Neuron (in vitro differentiated cells): ENCODE measurements around the gene C2CD3.

ENCODE experiments used
- H2AFZ ChIP-seq: one replicate; pipeline ENCODE4 v1.6.1; 2013; ENCODE audit warnings: low read depth, mild to moderate bottlenecking, inconsistent platforms, low read length, moderate library complexity
- H3K27me3 ChIP-seq: one replicate; pipeline ENCODE4 v1.6.1; 2013; ENCODE audit warnings: low read length; ENCODE audit not compliant: insufficient read depth
- H3K36me3 ChIP-seq: one replicate; pipeline ENCODE4 v1.6.1; 2013; ENCODE audit warnings: low read length; ENCODE audit not compliant: insufficient read depth
- H3K4me1 ChIP-seq: one replicate; pipeline ENCODE4 v1.6.1; 2013; ENCODE audit warnings: low read length; ENCODE audit not compliant: insufficient read depth
- H3K4me3 ChIP-seq: 2 replicates; pipeline ENCODE4 v1.5.1; 2013; ENCODE audit warnings: mild to moderate bottlenecking, low read length, moderate library complexity
- H3K9me3 ChIP-seq: one replicate; pipeline ENCODE4 v1.6.1; 2013; ENCODE audit warnings: low read length

C2CD3 gene

GRCh38 chr11:74004759-74005615 lies 165.8 kb downstream of the C2CD3 start:
- Histone ChIP-seq H3K27me3 (no peaks in the 10 kb centered on the region), H3K4me3 (no peak overlapping the region)

DNA sequence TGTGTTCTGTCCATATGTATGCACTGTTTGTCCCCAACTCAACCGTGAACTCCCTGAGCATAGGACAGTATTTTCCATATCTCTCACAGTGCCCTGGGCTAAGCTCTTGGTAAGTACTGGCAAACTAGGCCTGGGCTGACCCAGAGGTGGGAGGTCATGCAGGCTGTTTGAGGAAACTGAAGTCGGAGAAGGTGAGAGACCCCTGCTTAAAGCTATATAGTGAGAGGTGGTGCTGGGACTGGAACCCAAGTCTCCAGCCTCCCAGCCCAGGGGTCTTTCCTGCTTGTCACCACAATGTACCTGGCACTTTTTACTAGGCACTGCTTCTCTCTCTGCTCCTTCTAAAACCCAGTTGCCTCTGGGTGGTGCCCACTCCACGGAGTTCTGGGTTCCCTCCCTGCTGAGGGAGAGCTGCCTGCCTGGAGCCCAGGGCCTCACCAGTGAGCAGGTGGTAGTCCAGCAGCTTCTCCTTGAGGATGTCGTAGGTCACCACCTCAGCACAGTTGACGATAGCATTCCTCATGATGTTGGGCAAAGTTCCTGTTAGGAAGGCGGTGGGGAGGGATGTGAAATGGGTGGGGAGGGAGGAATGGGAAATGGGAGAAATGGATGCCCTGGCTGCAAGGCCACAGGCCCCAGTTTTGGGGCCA lies 166.6 kb downstream of the C2CD3 start:
- H3K9me3 ChIP-seq: no peaks in the 10 kb centered on the region
- peaks cover 9% of the 10 kb centered on the region for H3K36me3 ChIP-seq
- H3K4me1 ChIP-seq: no peaks in the 10 kb centered on the region

More at GRCh38 chr11:74004759-74005615, 165.8 kb downstream of the C2CD3 start:
- H2AFZ ChIP-seq: no peak overlapping the region
- no peaks in the 10 kb centered on the region for H3K4me1 ChIP-seq
- H3K9me3 ChIP-seq: no peaks in the 10 kb centered on the region
- peaks cover 5% of the 10 kb centered on the region for H3K36me3 ChIP-seq

GRCh38 chr11:74002832-74003231 lies 168.0 kb downstream of the C2CD3 start:
- H2AFZ ChIP-seq: no peak overlapping the region
- no peak overlapping the region for H3K4me3 ChIP-seq
- H3K4me1 ChIP-seq: no peaks in the 10 kb centered on the region
- H3K9me3 ChIP-seq: no peaks in the 10 kb centered on the region
- H3K36me3 ChIP-seq: peaks cover 9% of the 10 kb centered on the region
- H3K27me3 ChIP-seq: no peaks in the 10 kb centered on the region

More for the DNA sequence above, 166.6 kb downstream of the C2CD3 start:
- Histone ChIP-seq H2AFZ (no peak overlapping the region), H3K4me3 (no peak overlapping the region), H3K27me3 (no peaks in the 10 kb centered on the region)

- Histone ChIP-seq H2AFZ (no peak overlapping the region), H3K36me3 (peaks cover 9% of the 10 kb centered on the region), H3K4me3 (no peak overlapping the region), H3K9me3 (no peaks in the 10 kb centered on the region), H3K4me1 (no peaks in the 10 kb centered on the region), H3K27me3 (no peaks in the 10 kb centered on the region)
Observed at GRCh38 chr11:74001822-74002286, 168.9 kb downstream of the C2CD3 start.

DNA sequence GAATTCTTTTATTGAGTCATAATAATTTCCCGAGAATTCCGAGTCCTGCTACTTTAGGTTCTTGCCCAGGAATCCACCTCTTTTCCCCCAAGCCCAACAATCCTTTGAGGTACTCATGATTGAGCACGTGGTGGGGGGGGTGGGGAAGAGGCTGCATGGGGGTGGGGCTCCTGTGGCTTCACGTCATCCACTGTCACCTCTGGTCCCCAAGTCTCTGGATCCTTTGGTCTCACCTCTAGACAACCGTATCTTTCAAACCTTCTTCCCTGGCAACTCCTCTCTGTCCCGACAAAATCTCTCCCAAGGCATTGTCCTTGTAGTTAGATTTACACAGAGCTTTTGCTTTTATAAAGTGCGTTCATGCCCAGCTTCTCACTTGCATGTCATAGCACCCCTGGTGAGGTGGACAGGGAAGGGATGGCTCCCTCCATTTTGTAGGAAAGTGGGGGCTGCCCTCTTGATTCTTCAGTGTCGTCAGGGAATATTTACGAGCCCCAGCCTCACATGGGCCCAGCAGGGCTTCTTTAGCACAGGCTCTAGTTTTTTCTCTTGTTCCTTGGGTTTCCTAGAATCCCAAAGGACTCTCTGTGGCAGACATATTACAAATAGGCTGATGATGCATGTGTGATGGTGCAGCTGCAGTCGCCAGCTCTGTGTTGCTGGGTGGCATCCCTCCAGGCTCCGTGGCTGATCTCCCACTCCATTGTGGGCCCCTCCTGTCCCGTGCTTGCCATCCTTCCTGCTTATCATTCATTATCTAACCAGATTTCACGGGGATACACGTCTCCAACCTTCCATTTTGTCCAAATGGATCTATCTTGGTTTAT lies 170.3 kb downstream of the C2CD3 start:
- H3K4me1 ChIP-seq: no peaks in the 10 kb centered on the region
- no peaks in the 10 kb centered on the region for H3K27me3 ChIP-seq
- peaks cover 9% of the 10 kb centered on the region for H3K36me3 ChIP-seq
- H2AFZ ChIP-seq: no peak overlapping the region
- no peak overlapping the region for H3K4me3 ChIP-seq
- H3K9me3 ChIP-seq: no peaks in the 10 kb centered on the region

DNA sequence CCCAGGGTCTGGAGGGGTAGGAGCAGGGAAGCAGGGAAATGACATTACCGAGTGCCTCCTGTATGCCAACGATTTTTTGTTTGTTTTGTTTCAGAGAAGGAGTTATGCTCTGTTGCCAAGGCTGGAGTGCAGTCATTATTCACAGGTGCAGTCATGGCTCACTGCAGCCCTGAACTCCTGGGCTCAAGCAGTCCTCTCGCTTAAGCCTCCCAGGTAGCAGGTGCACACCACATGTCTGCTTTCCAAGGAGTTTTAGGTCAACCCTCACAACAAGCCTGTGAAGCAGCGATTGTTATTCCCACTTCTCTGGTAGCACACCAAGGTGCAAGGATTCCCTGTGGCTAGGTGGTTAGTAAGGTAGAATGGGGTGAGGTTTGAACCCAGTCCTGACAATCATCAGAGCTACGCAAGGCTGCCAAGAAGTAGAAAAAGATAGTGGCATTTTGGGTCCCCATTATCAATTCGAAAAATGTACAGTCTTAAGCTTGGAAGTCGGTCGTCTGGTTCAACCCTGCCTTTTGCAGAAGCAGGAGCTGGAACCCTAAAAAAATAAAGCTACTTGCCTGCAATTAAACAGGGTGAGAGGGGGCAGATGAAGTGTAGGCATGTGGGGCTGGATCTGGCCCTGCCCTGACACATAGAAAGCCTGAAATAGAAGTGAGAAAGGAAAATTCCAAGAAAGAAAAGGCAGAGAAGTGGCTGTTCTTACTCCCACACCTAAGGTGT lies 171.1 kb downstream of the C2CD3 start:
- no peak overlapping the region for H2AFZ ChIP-seq
- no peaks in the 10 kb centered on the region for H3K4me1 ChIP-seq
- no peak overlapping the region for H3K4me3 ChIP-seq

DNA sequence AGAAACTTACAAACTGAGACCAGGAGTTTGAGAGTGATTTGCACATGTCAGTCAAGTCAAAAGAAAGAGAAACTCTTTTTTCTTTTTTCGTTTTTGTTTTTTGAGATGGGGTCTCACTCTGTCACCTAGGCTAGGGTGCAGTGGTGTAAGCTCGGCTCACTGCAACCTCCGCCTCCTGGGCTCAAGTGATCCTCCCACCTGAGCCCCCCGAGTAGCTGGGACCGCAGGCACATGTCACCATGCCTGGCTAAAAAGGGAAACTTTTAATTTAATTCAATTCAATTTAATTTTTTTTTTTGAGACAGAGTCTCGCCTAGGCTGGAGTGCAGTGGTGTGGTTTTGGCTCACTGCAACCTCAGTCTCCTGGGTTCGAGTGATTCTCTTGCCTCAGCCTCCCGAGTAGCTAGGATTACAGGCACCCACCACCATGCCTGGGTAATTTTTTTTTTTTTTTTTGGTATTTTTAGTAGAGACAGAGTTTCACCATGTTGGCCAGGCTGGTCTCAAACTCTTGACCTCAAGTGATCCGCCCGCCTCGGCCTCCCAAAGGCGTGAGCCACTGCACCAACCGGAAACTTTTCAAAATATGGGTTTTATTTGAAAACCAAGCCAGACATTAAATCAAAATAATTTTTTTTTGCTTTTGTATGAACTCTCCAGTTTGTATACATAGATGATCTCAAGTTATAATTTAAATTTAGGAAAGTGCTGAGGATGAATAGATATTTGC lies 171.8 kb downstream of the C2CD3 start:
- no peaks in the 10 kb centered on the region for H3K27me3 ChIP-seq
- H3K4me1 ChIP-seq: no peaks in the 10 kb centered on the region
- no peak overlapping the region for H3K4me3 ChIP-seq
- H2AFZ ChIP-seq: no peak overlapping the region
- H3K9me3 ChIP-seq: no peaks in the 10 kb centered on the region
- H3K36me3 ChIP-seq: peaks cover 9% of the 10 kb centered on the region

More for the DNA sequence above, 171.1 kb downstream of the C2CD3 start:
- no peaks in the 10 kb centered on the region for H3K27me3 ChIP-seq
- no peaks in the 10 kb centered on the region for H3K9me3 ChIP-seq
- peaks cover 9% of the 10 kb centered on the region for H3K36me3 ChIP-seq

DNA sequence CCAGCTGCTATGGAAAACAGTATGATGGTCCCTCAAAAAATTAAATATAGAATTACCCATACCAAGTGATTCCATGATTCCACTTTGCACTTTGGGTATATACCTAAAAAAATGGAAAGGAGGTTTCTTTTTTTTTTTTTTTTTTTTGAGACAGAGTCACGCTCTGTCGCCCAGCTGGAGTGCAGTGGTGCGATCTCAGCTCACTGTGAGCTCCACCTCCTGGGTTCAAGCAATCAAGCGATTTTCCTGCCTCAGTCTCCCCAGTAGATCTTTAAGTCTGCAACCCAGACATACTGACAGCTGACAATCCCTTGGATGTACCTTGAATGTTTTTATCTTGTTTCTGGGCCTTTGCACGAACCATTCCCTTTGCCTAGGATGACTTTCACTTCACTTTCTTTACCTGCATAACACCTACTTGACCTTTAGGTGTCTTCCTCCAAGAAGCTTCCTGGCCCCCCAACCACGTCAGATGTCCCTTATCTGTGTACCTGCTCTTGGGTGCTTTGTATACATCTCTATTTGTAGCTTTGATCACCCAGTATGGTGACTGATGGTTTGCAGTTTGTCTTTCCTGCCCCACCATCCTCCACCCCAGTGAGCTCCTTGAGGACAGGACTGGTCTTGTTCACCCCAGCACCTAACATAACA lies 173.6 kb downstream of the C2CD3 start:
- H2AFZ ChIP-seq: no peak overlapping the region
- H3K36me3 ChIP-seq: peaks cover 4% of the 10 kb centered on the region
- no peaks in the 10 kb centered on the region for H3K9me3 ChIP-seq

GRCh38 chr11:73996161-73996747 lies 174.5 kb downstream of the C2CD3 start:
- H2AFZ ChIP-seq: no peak overlapping the region
- no peaks in the 10 kb centered on the region for H3K9me3 ChIP-seq
- no peaks in the 10 kb centered on the region for H3K27me3 ChIP-seq
- H3K4me3 ChIP-seq: no peak overlapping the region
- no peaks in the 10 kb centered on the region for H3K4me1 ChIP-seq
- peaks cover 4% of the 10 kb centered on the region for H3K36me3 ChIP-seq

More for the DNA sequence above, 173.6 kb downstream of the C2CD3 start:
- no peaks in the 10 kb centered on the region for H3K4me1 ChIP-seq
- no peak overlapping the region for H3K4me3 ChIP-seq
- H3K27me3 ChIP-seq: no peaks in the 10 kb centered on the region

- no peaks in the 10 kb centered on the region for H3K4me1 ChIP-seq
- no peak overlapping the region for H3K4me3 ChIP-seq
- H3K9me3 ChIP-seq: no peaks in the 10 kb centered on the region
- H2AFZ ChIP-seq: no peak overlapping the region
- H3K27me3 ChIP-seq: no peaks in the 10 kb centered on the region
- H3K36me3 ChIP-seq: peaks cover 4% of the 10 kb centered on the region
Observed at GRCh38 chr11:73995731-73996130, 175.1 kb downstream of the C2CD3 start.

DNA sequence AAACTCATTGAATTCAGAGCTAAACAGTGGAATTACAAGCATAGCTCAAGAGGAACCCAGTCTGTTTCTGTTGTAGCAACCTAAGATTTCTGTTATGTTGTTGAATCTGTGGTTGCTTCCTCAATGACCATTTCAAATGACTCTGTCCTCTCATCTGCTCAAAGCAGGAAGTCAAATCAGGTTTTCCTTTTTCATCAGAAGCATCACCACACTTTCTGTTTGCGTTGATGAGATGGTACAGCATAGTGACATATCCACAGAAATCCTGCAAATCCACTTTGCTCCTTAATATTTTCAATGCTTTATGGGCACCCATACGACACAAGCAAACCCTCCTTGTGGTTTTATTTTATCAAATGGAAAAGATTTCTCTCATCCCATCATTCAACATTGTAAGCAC lies 175.6 kb downstream of the C2CD3 start:
- Histone ChIP-seq H3K27me3 (no peaks in the 10 kb centered on the region), H3K9me3 (no peaks in the 10 kb centered on the region), H2AFZ (no peak overlapping the region), H3K36me3 (peaks cover 4% of the 10 kb centered on the region), H3K4me1 (no peaks in the 10 kb centered on the region), H3K4me3 (no peak overlapping the region)
